HG02938 (cell line): Measurements from ENCODE around the gene FRG2B.
A peak's percentile ranks its signal among the peaks of the same experiment; 100 is the strongest.
"Not testable (repeated sequence)": the region's sequence is repeated elsewhere in the genome, so short reads cannot be mapped to it uniquely, and the experiment has no call there.

ENCODE experiments used
- ATAC-seq: cut with Tn5 transposase; IDR thresholded peaks from one replicate; pipeline ENCODE4 v1.9.1; 2021; ENCODE audit warnings: mild to moderate bottlenecking, moderate library complexity; ENCODE audit not compliant: unreplicated experiment

Gene FRG2B

GRCh38 chr10:133626695-133627094 lies at the start of gene FRG2B:
Gene FRG2B (minus strand): TSS chr10:133626795. CDS start chr10:133626742, 53 bp downstream.
- not testable (repeated sequence) for ATAC-seq

- not testable (repeated sequence) for ATAC-seq
Measured at GRCh38 chr10:133667446-133667845, 40.9 kb upstream of the FRG2B start.

GRCh38 chr10:133663544-133664160 lies 37.1 kb upstream of the FRG2B start:
- ATAC-seq = not testable (repeated sequence)

- not testable (repeated sequence) for ATAC-seq
Measured at GRCh38 chr10:133661122-133661521, 34.5 kb upstream of the FRG2B start.

- ATAC-seq = not testable (repeated sequence)
Measured at GRCh38 chr10:133660516-133660915, 33.9 kb upstream of the FRG2B start.

GRCh38 chr10:133657276-133657675 lies 30.7 kb upstream of the FRG2B start:
- ATAC-seq = not testable (repeated sequence)

- not testable (repeated sequence) for ATAC-seq
Measured at GRCh38 chr10:133648872-133649455, 22.4 kb upstream of the FRG2B start.

- peak; percentile 58 for ATAC-seq
Measured at GRCh38 chr10:133647075-133647748, 20.6 kb upstream of the FRG2B start.

- ATAC-seq = not testable (repeated sequence)
Measured at GRCh38 chr10:133637846-133638235, 11.2 kb upstream of the FRG2B start.

GRCh38 chr10:133637202-133637845 lies 10.7 kb upstream of the FRG2B start:
- ATAC-seq = not testable (repeated sequence)

- not testable (repeated sequence) for ATAC-seq
Measured at GRCh38 chr10:133630723-133631249, 4.2 kb upstream of the FRG2B start.

GRCh38 chr10:133622544-133622943 lies 4.1 kb downstream of the FRG2B start:
- ATAC-seq = not testable (repeated sequence)

- no peak for ATAC-seq
Measured at GRCh38 chr10:133618851-133619250, 7.7 kb downstream of the FRG2B start.

GRCh38 chr10:133617196-133617595 lies 9.4 kb downstream of the FRG2B start:
- no peak for ATAC-seq

GRCh38 chr10:133616371-133617130 lies 10.0 kb downstream of the FRG2B start:
- ATAC-seq = no peak

- ATAC-seq = no peak
Measured at GRCh38 chr10:133614830-133615580, 11.6 kb downstream of the FRG2B start.

GRCh38 chr10:133613699-133614098 lies 12.9 kb downstream of the FRG2B start:
- no peak for ATAC-seq

- no peak for ATAC-seq
Measured at GRCh38 chr10:133611079-133611478, 15.5 kb downstream of the FRG2B start.

- ATAC-seq = no peak
Measured at GRCh38 chr10:133608855-133609254, 17.7 kb downstream of the FRG2B start.

- ATAC-seq = not testable (repeated sequence)
Measured at GRCh38 chr10:133603434-133603833, 23.2 kb downstream of the FRG2B start.
